Keratinocyte (primary cell): Measurements from ENCODE around the gene TBC1D14. TPM values are rescaled to one million over a fixed set of nuclear protein-coding genes. Genes with fewer than 3 reads are reported as not detected.
A peak's percentile ranks its signal among the peaks of the same experiment; 100 is the strongest.

Experiments used
- DNase-seq: peaks from one replicate; pipeline ENCODE4 v3.0.0-alpha.2; 2011; ENCODE audit warnings: low read depth, missing footprints, low spot score
- FAIRE-seq: peaks from 2 replicates; lab custom pipeline; 2011; peaks lifted over from hg19 to GRCh38; lab: Jason Lieb, UNC
- H2AFZ ChIP-seq: 2 replicates; pipeline ENCODE4 v1.6.0; 2012; ENCODE audit warnings: low read length, control low read depth, inconsistent platforms; ENCODE audit not compliant: control insufficient read depth
- H3K27ac ChIP-seq: 2 replicates; pipeline ENCODE4 v1.5.1; 2011; ENCODE audit warnings: low read length; ENCODE audit not compliant: control insufficient read depth, insufficient read depth
- H3K27me3 ChIP-seq: 3 replicates; pipeline ENCODE4 v1.6.0; 2011; ENCODE audit warnings: low read length; ENCODE audit not compliant: control insufficient read depth, insufficient read depth; ENCODE audit errors: extremely low read depth
- H3K36me3 ChIP-seq, 2 experiments: 2 replicates in 1 of 2; 3 replicates in 1 of 2; pipeline ENCODE4 v1.5.1; 2011; ENCODE audit warnings: low read length in 2 of 2, mild to moderate bottlenecking in 1 of 2; ENCODE audit not compliant: control insufficient read depth in 2 of 2, insufficient read depth in 2 of 2; ENCODE audit errors: extremely low read depth in 1 of 2
- H3K4me1 ChIP-seq: 3 replicates; pipeline ENCODE4 v1.5.1; 2011; ENCODE audit warnings: low read length; ENCODE audit not compliant: control insufficient read depth, insufficient read depth; ENCODE audit errors: extremely low read depth
- H3K4me2 ChIP-seq: 3 replicates; pipeline ENCODE4 v1.6.0; 2011; ENCODE audit warnings: low read depth, low read length; ENCODE audit not compliant: control insufficient read depth, insufficient read depth; ENCODE audit errors: extremely low read depth
- H3K4me3 ChIP-seq, 3 experiments: fragments of 200-600 bp in 1 of 3; sonication (generic) in 1 of 3; 2 replicates in 2 of 3; 3 replicates in 1 of 3; pipeline ENCODE4 v1.5.1; 2011 to 2016; ENCODE audit warnings: low read length in 3 of 3, mild to moderate bottlenecking in 3 of 3, control low read depth in 2 of 3, inconsistent platforms in 1 of 3, low read depth in 1 of 3, mixed read lengths in 1 of 3, mixed run types in 1 of 3, moderate library complexity in 1 of 3; ENCODE audit not compliant: control insufficient read depth in 2 of 3, insufficient read depth in 2 of 3; ENCODE audit errors: extremely low read depth in 1 of 3
- H3K79me2 ChIP-seq: 2 replicates; pipeline ENCODE4 v1.6.0; 2012; ENCODE audit warnings: low read length; ENCODE audit not compliant: control insufficient read depth, insufficient read depth
- H3K9ac ChIP-seq: 3 replicates; pipeline ENCODE4 v1.6.0; 2011; ENCODE audit warnings: low read length; ENCODE audit not compliant: control insufficient read depth, insufficient read depth; ENCODE audit errors: extremely low read depth
- H3K9me1 ChIP-seq: 3 replicates; pipeline ENCODE4 v1.6.0; 2011; ENCODE audit warnings: low read length; ENCODE audit not compliant: control insufficient read depth, insufficient read depth; ENCODE audit errors: extremely low read depth
- H3K9me3 ChIP-seq: 2 replicates; pipeline ENCODE4 v1.5.1; 2012; ENCODE audit warnings: low read depth, low read length; ENCODE audit not compliant: control insufficient read depth
- H4K20me1 ChIP-seq: 3 replicates; pipeline ENCODE4 v1.6.0; 2011; ENCODE audit warnings: low read length; ENCODE audit not compliant: control insufficient read depth, insufficient read depth; ENCODE audit errors: extremely low read depth
- CTCF ChIP-seq, 3 experiments: IDR thresholded peaks in 1 of 3; conservative IDR thresholded peaks in 1 of 3; optimal IDR thresholded peaks in 1 of 3; 2 replicates in 2 of 3; 3 replicates in 1 of 3; pipeline versions ENCODE3 to v1.5.1; 2011; ENCODE audit warnings: low read length in 3 of 3, mild to moderate bottlenecking in 3 of 3, moderate library complexity in 2 of 3, control low read depth in 1 of 3, inconsistent platforms in 1 of 3; ENCODE audit not compliant: insufficient read depth in 2 of 3; ENCODE audit errors: extremely low read depth in 1 of 3
- EZH2 ChIP-seq: IDR thresholded peaks from one replicate; pipeline ENCODE4 v1.6.1; 2012; ENCODE audit warnings: inconsistent platforms, mild to moderate bottlenecking, low read length, moderate library complexity
- dilution Hi-C: fragments of 300-500 bp; cut with MboI; formaldehyde crosslinking; loops from one replicate; pipeline ENCODE4 v1.7.0; 2020; ENCODE audit warnings: low sequenced_read_pairs; ENCODE audit not compliant: extremely low pct_ligation_motif_present
- polyA plus RNA-seq, 5 experiments: library from polyadenylated mRNA; depleted of rRNA in 3 of 5; stranded (reverse) in 3 of 5; stranded (forward) in 1 of 5; unstranded in 1 of 5; fragments of >200 nt; gene quantifications; 1 replicate in 1 of 5; 2 replicates in 3 of 5; 3 replicates in 1 of 5; pipeline versions ENCODE4 v1.2.1 to v1.2.3, GENCODE V29; 2011 to 2012; ENCODE audit warnings: missing spikeins in 2 of 5, low read depth in 1 of 5, low replicate concordance in 1 of 5

TBC1D14 gene
- polyA plus RNA-seq, 1 donor (not counting 4 experiments of a cell fraction or from before 2014, with no cell fraction given) = 55.1 TPM

- H4K20me1 ChIP-seq = peaks cover 9% of the 10 kb centered on the region
- peak overlapping the region in 1 of 3 experiments; percentile 90 for H3K4me3 ChIP-seq
- peak overlapping the region; percentile 92 for H3K4me2 ChIP-seq
- H3K27ac ChIP-seq = no peak overlapping the region
- no peak overlapping the region for H2AFZ ChIP-seq
- FAIRE-seq (no peak), DNase-seq (no peak)
- H3K27me3 ChIP-seq = no peaks in the 10 kb centered on the region
- peaks cover 46% of the 10 kb centered on the region for H3K79me2 ChIP-seq
- TF ChIP-seq EZH2 (no peak), CTCF (optimal IDR thresholded peaks at IDR 0.05 in 1 of 3, IDR thresholded peaks at IDR 0.05 in 1 of 3, conservative IDR thresholded peaks at IDR 0.05 in 1 of 3; ENCODE audit: extremely low read depth in 1 of 3, insufficient read depth in 2 of 3, low read length in 3 of 3) (no peak)
- no peaks in the 10 kb centered on the region for H3K9me1 ChIP-seq
- dilution Hi-C loops = no loop called here
- H3K9me3 ChIP-seq = no peaks in the 10 kb centered on the region
- no peak overlapping the region for H3K9ac ChIP-seq
- peaks cover 13% of the 10 kb centered on the region for H3K4me1 ChIP-seq
- peaks cover 22 to 25% of the 10 kb centered on the region in 2 experiments for H3K36me3 ChIP-seq
Measured at GRCh38 chr4:7066006-7066405, 156.4 kb downstream of the TBC1D14 start.

GRCh38 chr4:7066493-7066892 is 156.9 kb downstream of the TBC1D14 start:
- peaks cover 9% of the 10 kb centered on the region for H4K20me1 ChIP-seq
- peaks cover 13% of the 10 kb centered on the region for H3K4me1 ChIP-seq
- H3K27me3 ChIP-seq = no peaks in the 10 kb centered on the region
- H3K4me3 ChIP-seq = peak overlapping the region; percentile 84 to 90 (median 86)
- H3K79me2 ChIP-seq = peaks cover 46% of the 10 kb centered on the region
- H2AFZ ChIP-seq = no peak overlapping the region
- no peak for TF ChIP-seq EZH2
- TF ChIP-seq CTCF (optimal IDR thresholded peaks at IDR 0.05 in 1 of 3, IDR thresholded peaks at IDR 0.05 in 1 of 3, conservative IDR thresholded peaks at IDR 0.05 in 1 of 3; ENCODE audit: extremely low read depth in 1 of 3, insufficient read depth in 2 of 3, low read length in 3 of 3) = no peak
- peak overlapping the region; percentile 92 for H3K4me2 ChIP-seq
- FAIRE-seq (no peak), DNase-seq (no peak)
- dilution Hi-C loops = no loop called here
- no peaks in the 10 kb centered on the region for H3K9me3 ChIP-seq
- no peaks in the 10 kb centered on the region for H3K9me1 ChIP-seq
- H3K9ac ChIP-seq = peak overlapping the region; percentile 91
- peaks cover 19 to 20% of the 10 kb centered on the region in 2 experiments for H3K36me3 ChIP-seq
- peak overlapping the region; percentile 81 for H3K27ac ChIP-seq
